PC-3 (cell line): Measurements from ENCODE around the gene ZMIZ1. TPM values are rescaled to one million over a fixed set of nuclear protein-coding genes. Genes with fewer than 3 reads are reported as not detected.

Source experiments
- ATAC-seq: fragments of 200-7000 bp; cut with Tn5 transposase; 2 replicates; pipeline ENCODE4 v1.9.1; 2020; ENCODE audit warnings: mild to moderate bottlenecking, moderate library complexity
- BruUV-seq: library from RNA; stranded (reverse); fragments of 400-500 nt; replicated peaks from 2 replicates; lab custom pipeline; 2021; lab: Mats Ljungman, UMichigan
- CTCF ChIA-PET: fragments of 300-600 bp; sonication (Branson Sonifier 250); formaldehyde crosslinking; loops from one replicate; lab custom pipeline; 2022; ENCODE audit warnings: antibody characterized with exemption; lab: Charles Lee
- POLR2A ChIA-PET: fragments of 300-600 bp; sonication (Branson Sonifier 250); formaldehyde crosslinking; loops from one replicate; lab custom pipeline; 2022; ENCODE audit warnings: antibody characterized with exemption; ENCODE audit not compliant: unreplicated experiment; lab: Charles Lee
- DNase-seq: peaks from one replicate; pipeline ENCODE4 v3.0.0-alpha.2; 2015
- H2AFZ ChIP-seq: fragments of 300-600 bp; sonication (generic); 2 replicates; pipeline ENCODE4 v1.6.0; 2016; ENCODE audit warnings: antibody characterized with exemption, low read length
- H3F3A ChIP-seq: fragments of 300-600 bp; sonication (generic); one replicate; pipeline ENCODE4 v1.6.0; 2017; ENCODE audit warnings: antibody characterized with exemption, low read length, control low read depth, mild to moderate bottlenecking; ENCODE audit not compliant: unreplicated experiment
- H3K27ac ChIP-seq: fragments of 300-600 bp; sonication (generic); 2 replicates; pipeline ENCODE4 v1.5.1; 2016; ENCODE audit warnings: mild to moderate bottlenecking, low read length
- H3K27me3 ChIP-seq: fragments of 300-600 bp; sonication (generic); 2 replicates; pipeline ENCODE4 v1.6.1; 2016; ENCODE audit warnings: low read length, mixed read lengths
- H3K36me3 ChIP-seq: fragments of 300-600 bp; sonication (generic); 2 replicates; pipeline ENCODE4 v1.6.1; 2016; ENCODE audit warnings: low read depth, mixed run types, low read length, mixed read lengths
- H3K4me1 ChIP-seq: fragments of 300-600 bp; sonication (generic); 2 replicates; pipeline ENCODE4 v1.5.1; 2016; ENCODE audit warnings: low read length; ENCODE audit not compliant: insufficient read depth
- H3K4me2 ChIP-seq: fragments of 300-600 bp; sonication (generic); 2 replicates; pipeline ENCODE4 v1.6.0; 2016; ENCODE audit warnings: low read length
- H3K4me3 ChIP-seq: fragments of 300-600 bp; sonication (generic); 2 replicates; pipeline ENCODE4 v1.5.1; 2016; ENCODE audit warnings: mild to moderate bottlenecking, low read length, mixed read lengths
- H3K79me2 ChIP-seq: fragments of 300-600 bp; sonication (generic); 2 replicates; pipeline ENCODE4 v1.6.1; 2017; ENCODE audit warnings: low read length, mixed read lengths
- H3K9ac ChIP-seq: fragments of 300-600 bp; sonication (generic); 2 replicates; pipeline ENCODE4 v1.6.0; 2016; ENCODE audit warnings: mild to moderate bottlenecking, low read length
- H3K9me2 ChIP-seq: fragments of 300-600 bp; sonication (generic); replicated peaks from 2 replicates; pipeline ENCODE4 v1.6.1; 2016; ENCODE audit warnings: mixed run types, low read length, mixed read lengths
- H3K9me3 ChIP-seq: fragments of 300-600 bp; sonication (generic); 2 replicates; pipeline ENCODE4 v1.6.1; 2016; ENCODE audit warnings: low read length, mixed read lengths
- H4K20me1 ChIP-seq: fragments of 300-600 bp; sonication (generic); 2 replicates; pipeline ENCODE4 v1.6.1; 2016; ENCODE audit warnings: low read length, mixed read lengths
- EZH2 ChIP-seq: fragments of 300-600 bp; sonication (generic); IDR thresholded peaks from one replicate; pipeline ENCODE4 v1.6.1; 2017; ENCODE audit warnings: antibody characterized with exemption, mild to moderate bottlenecking, low read length; ENCODE audit not compliant: unreplicated experiment
- EZH2phosphoT487 ChIP-seq: fragments of 300-600 bp; sonication (generic); IDR thresholded peaks from 2 replicates; pipeline ENCODE4 v1.6.1; 2018; ENCODE audit warnings: mild to moderate bottlenecking, antibody characterized with exemption, low read length, borderline replicate concordance
- intact Hi-C: fragments of 100-400 bp; cut with micrococcal nuclease; formaldehyde crosslinking; loops from 2 replicates; pipeline ENCODE4 v1.9.0; 2023
- total RNA-seq: library from RNA; depleted of rRNA; stranded (reverse); fragments of >200 nt; gene quantifications from 2 replicates; pipeline ENCODE4 v1.2.3, GENCODE V29; 2014
- TF ChIP-seq, protein P1 (sequence below): fragments of 300-600 bp; sonication (generic); conservative IDR thresholded peaks from 2 replicates; pipeline ENCODE4 v1.5.1; 2017; ENCODE audit warnings: antibody characterized with exemption, low read depth, mild to moderate bottlenecking, low read length

The ZMIZ1 gene
- total RNA-seq, 1 experiment from 2014 or later = 55.4 TPM

DNA sequence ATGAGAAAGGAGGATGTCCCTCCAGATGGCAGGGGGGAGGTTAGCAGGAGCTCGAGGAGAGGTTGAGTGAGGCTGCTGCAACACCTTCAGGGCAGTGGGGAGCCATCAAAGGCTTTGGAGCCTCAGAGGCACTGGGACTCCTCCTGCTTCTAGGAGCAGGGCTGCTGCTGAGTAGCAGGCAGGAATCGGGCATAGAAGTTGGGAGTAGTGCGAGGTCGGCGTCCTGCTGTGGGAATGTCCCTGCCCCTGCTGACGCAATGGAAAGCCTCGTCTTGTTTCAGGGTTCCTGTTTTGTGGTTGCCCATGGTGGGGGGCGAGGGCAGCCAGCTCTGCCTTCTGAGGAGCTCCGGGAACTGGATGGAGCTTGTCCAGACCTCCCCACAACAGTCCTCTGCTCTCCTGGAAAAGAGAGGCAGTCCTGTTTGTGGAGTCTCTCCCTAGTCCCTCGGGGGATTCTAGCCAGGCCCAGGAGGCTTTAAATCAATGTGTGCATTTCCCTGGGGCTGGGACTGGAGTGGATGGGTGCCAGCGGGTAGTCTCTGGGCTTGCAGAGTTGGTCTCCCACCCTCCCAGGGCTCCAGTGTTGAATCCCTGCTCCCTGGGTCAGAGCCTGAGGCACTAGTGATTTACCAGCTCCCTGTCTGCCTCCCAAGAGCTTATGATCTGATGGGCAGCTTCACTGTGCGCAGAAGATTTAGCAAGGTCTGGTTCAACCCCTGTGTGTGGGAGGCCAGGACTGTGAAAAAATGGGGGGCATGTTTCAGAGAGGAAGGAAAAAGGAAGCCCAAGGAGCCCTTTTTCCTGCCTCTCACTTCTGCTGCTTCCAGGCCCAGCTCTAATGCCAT, 179.8 kb downstream of the ZMIZ1 start:
- POLR2A ChIA-PET = interaction anchor here (0.6 to 0.7 kb wide), 3 partner anchors 25 to 98 kb away, joined by 3 to 4 read pairs (median 4); no protein-coding TSS in a partner anchor
- Histone ChIP-seq H3K27ac (no peak overlapping the region), H4K20me1 (no peaks in the 10 kb centered on the region), H3K9me2 (no peaks in the 10 kb centered on the region), H3K79me2 (0 out of 2 replicates have a peak, but pooled peaks cover 4% of the 10 kb centered on the region), H3K9ac (no peak overlapping the region), H3K27me3 (no peaks in the 10 kb centered on the region), H3K4me1 (no peaks in the 10 kb centered on the region), H2AFZ (no peak overlapping the region), H3K4me3 (no peak overlapping the region), H3K9me3 (no peaks in the 10 kb centered on the region), H3K4me2 (no peak overlapping the region), H3F3A (no peaks in the 10 kb centered on the region), H3K36me3 (0 out of 2 replicates have a peak, but pooled peaks cover 3% of the 10 kb centered on the region)
- no peak for TF ChIP-seq EZH2
- TF ChIP-seq, protein P1, sequence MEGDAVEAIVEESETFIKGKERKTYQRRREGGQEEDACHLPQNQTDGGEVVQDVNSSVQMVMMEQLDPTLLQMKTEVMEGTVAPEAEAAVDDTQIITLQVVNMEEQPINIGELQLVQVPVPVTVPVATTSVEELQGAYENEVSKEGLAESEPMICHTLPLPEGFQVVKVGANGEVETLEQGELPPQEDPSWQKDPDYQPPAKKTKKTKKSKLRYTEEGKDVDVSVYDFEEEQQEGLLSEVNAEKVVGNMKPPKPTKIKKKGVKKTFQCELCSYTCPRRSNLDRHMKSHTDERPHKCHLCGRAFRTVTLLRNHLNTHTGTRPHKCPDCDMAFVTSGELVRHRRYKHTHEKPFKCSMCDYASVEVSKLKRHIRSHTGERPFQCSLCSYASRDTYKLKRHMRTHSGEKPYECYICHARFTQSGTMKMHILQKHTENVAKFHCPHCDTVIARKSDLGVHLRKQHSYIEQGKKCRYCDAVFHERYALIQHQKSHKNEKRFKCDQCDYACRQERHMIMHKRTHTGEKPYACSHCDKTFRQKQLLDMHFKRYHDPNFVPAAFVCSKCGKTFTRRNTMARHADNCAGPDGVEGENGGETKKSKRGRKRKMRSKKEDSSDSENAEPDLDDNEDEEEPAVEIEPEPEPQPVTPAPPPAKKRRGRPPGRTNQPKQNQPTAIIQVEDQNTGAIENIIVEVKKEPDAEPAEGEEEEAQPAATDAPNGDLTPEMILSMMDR = no peak
- TF ChIP-seq EZH2phosphoT487 = no peak
- ATAC-seq (no peak), DNase-seq (no peak)
- intact Hi-C loops = no loop called here
- CTCF ChIA-PET = interaction anchor here (0.5 kb wide), 1 partner anchor 803 kb away, joined by 3 read pairs; no protein-coding TSS in a partner anchor
- BruUV-seq = no TSS peak

DNA sequence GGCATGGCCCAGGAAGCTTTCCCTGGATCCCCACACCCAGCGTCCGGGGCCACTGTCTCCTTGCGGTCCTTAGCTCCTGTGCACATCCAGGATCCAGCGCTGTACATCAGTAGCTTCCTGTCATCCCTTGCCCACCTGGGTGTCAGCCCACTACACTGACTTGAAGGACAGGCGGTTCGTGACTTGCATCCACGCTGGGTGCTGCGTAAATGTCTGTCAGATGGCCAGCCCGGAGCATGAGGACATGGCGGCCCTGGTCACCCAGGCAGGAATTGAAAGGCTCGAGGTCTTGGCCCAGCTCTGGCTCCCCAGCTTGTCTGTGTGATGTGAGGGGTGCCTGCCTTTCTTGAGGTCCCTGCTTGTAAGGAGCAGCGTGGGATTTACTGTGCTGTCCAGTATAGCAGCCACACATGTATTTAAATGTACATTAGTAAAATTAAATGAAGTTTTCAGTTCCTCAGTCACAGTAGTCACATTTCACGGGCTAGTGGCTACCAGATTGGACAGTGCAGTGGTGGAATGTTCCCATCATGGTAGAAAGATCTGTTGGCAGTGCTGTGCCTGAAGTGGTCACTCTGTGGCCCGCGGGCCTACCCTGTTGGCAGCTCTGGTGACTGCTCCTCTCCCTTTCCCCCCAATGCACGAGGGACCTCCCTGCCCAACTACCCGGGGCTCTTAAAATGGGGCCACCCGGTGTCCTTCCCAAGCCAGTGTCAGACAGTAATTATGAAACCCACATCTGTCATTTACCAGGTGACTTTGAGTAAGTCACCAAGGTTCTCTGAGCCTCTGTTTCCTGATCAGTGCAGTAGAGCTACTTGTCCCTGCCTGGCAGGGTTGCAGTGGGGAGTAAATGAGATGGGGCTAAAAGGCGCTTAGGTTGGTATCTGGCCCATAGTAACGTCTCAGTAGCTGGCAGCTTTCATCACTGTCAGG, 180.7 kb downstream of the ZMIZ1 start:
- Histone ChIP-seq H3K9me3 (no peaks in the 10 kb centered on the region), H3K27ac (no peak overlapping the region), H4K20me1 (no peaks in the 10 kb centered on the region), H2AFZ (no peak overlapping the region), H3F3A (no peaks in the 10 kb centered on the region), H3K36me3 (0 out of 2 replicates have a peak, but pooled peaks cover 3% of the 10 kb centered on the region), H3K9ac (no peak overlapping the region), H3K79me2 (0 out of 2 replicates have a peak, but pooled peaks cover 1% of the 10 kb centered on the region), H3K27me3 (no peaks in the 10 kb centered on the region), H3K4me2 (no peak overlapping the region), H3K4me1 (no peaks in the 10 kb centered on the region), H3K9me2 (no peaks in the 10 kb centered on the region), H3K4me3 (no peak overlapping the region)
- ChIA-PET POLR2A (interaction anchor here (0.6 to 0.7 kb wide), 2 partner anchors 24 to 99 kb away, joined by 4 read pairs; no protein-coding TSS in a partner anchor), CTCF (interaction anchor here (0.5 kb wide), 1 partner anchor 802 kb away, joined by 3 read pairs; no protein-coding TSS in a partner anchor)
- ATAC-seq = no peak
- intact Hi-C loops = no loop called here
- TF ChIP-seq EZH2phosphoT487 = no peak
- no TSS peak for BruUV-seq
- no peak for DNase-seq

DNA sequence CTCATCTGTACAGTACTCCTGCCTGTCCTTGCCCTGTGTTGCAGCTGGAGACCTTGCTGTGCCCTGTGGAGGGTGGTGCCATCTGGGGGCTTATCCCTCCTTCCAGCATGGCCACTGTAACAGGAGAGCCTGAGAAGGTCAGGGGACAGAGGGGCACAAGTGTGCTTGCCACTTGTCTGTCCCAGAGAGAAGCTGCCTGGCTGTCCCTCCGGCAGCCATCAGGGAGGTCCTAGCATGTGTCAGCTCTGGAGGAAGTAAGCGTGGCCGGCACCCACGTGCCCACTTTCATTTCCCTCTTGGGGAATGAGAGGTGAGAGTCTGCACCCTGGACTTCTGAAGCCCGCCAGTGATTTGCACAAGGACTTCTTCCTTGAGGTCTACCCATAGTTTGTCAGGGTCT, 181.5 kb downstream of the ZMIZ1 start:
- Histone ChIP-seq H3K4me3 (no peak overlapping the region), H4K20me1 (no peaks in the 10 kb centered on the region), H3K9me2 (no peaks in the 10 kb centered on the region), H3K4me1 (no peaks in the 10 kb centered on the region), H3F3A (no peaks in the 10 kb centered on the region), H3K27me3 (no peaks in the 10 kb centered on the region), H3K9me3 (no peaks in the 10 kb centered on the region), H2AFZ (no peak overlapping the region), H3K79me2 (no peaks in the 10 kb centered on the region), H3K4me2 (no peak overlapping the region), H3K36me3 (0 out of 2 replicates have a peak, but pooled peaks cover 3% of the 10 kb centered on the region), H3K9ac (no peak overlapping the region), H3K27ac (no peak overlapping the region)
- no peak for DNase-seq
- CTCF ChIA-PET = no interaction called here
- no peak for ATAC-seq
- no peak for TF ChIP-seq EZH2phosphoT487
- no peak for TF ChIP-seq EZH2
- TF ChIP-seq, protein P1 = no peak
- BruUV-seq = no TSS peak
- intact Hi-C loops = no loop called here
- POLR2A ChIA-PET = no interaction called here
